WTC11 (cell line): ENCODE measurements around the gene KATNBL1. TPM values are rescaled to one million over a fixed set of nuclear protein-coding genes. Genes with fewer than 3 reads are reported as not detected.

Experiments used
- ATAC-seq: fragments of 200-7000 bp; cut with Tn5 transposase; 2 replicates; pipeline ENCODE4 v1.10.0; 2021; ENCODE audit warnings: mild to moderate bottlenecking, moderate library complexity
- CTCF ChIA-PET: fragments of 300-600 bp; sonication (Branson Sonifier 250); formaldehyde crosslinking; loops from one replicate; lab custom pipeline; 2021; ENCODE audit warnings: antibody characterized with exemption; lab: Charles Lee
- POLR2A ChIA-PET: fragments of 350-600 bp; sonication (Branson Sonifier 250); formaldehyde crosslinking; loops from one replicate; lab custom pipeline; 2021; ENCODE audit warnings: antibody characterized with exemption; lab: Charles Lee
- DNase-seq: peaks from one replicate; pipeline ENCODE4 v3.0.0; 2021; ENCODE audit warnings: low spot score
- H3K27ac Mint-ChIP-seq: 2 replicates; pipeline ENCODE4 v1.8.0; 2021; ENCODE audit warnings: mixed read lengths
- H3K27me3 Mint-ChIP-seq: 2 replicates; pipeline ENCODE4 v1.8.0; 2021; ENCODE audit warnings: low read depth, mild to moderate bottlenecking, moderate library complexity, mixed read lengths
- H3K36me3 Mint-ChIP-seq: 2 replicates; pipeline ENCODE4 v1.8.0; 2021; ENCODE audit warnings: mixed read lengths
- H3K4me1 Mint-ChIP-seq: 2 replicates; pipeline ENCODE4 v1.8.0; 2022; ENCODE audit warnings: mixed read lengths
- H3K4me3 Mint-ChIP-seq: 2 replicates; pipeline ENCODE4 v1.8.0; 2021; ENCODE audit warnings: mild to moderate bottlenecking, moderate library complexity, mixed read lengths
- H3K9me3 Mint-ChIP-seq: 2 replicates; pipeline ENCODE4 v1.8.0; 2021; ENCODE audit warnings: mixed read lengths
- AR ChIP-seq: fragments of 250-450 bp; sonication (Bioruptor Pico); IDR thresholded peaks from 2 replicates; pipeline ENCODE4 v1.9.0; 2021; ENCODE audit warnings: mild to moderate bottlenecking
- ARID4B ChIP-seq: sonication (generic); formaldehyde crosslinking; IDR thresholded peaks from 2 replicates; pipeline ENCODE4 v1.8.0; 2023; ENCODE audit warnings: missing genetic modification reagents, mild to moderate bottlenecking, borderline replicate concordance
- ATF1 ChIP-seq: sonication (generic); formaldehyde crosslinking; IDR thresholded peaks from 2 replicates; pipeline ENCODE4 v1.8.1; 2023; ENCODE audit warnings: mild to moderate bottlenecking, moderate library complexity, missing genetic modification reagents
- CDX4 ChIP-seq: fragments of 250-450 bp; sonication (Bioruptor Pico); IDR thresholded peaks from 2 replicates; pipeline ENCODE4 v1.9.0; 2021; ENCODE audit warnings: moderate library complexity, mild to moderate bottlenecking, inconsistent platforms, borderline replicate concordance
- EMX1 ChIP-seq: fragments of 250-450 bp; sonication (Bioruptor Pico); IDR thresholded peaks from 2 replicates; pipeline ENCODE4 v1.8.0; 2021; ENCODE audit warnings: mild to moderate bottlenecking
- ETV6 ChIP-seq: sonication (generic); formaldehyde crosslinking; IDR thresholded peaks from 2 replicates; pipeline ENCODE4 v1.8.1; 2022; ENCODE audit warnings: mild to moderate bottlenecking, missing genetic modification reagents
- FOXJ3 ChIP-seq: sonication (generic); formaldehyde crosslinking; IDR thresholded peaks from 2 replicates; pipeline ENCODE4 v1.9.0; 2021; ENCODE audit warnings: missing genetic modification reagents, mild to moderate bottlenecking, borderline replicate concordance
- GABPB1 ChIP-seq: sonication (generic); formaldehyde crosslinking; IDR thresholded peaks from 2 replicates; pipeline ENCODE4 v1.8.1; 2023; ENCODE audit warnings: mild to moderate bottlenecking, missing genetic modification reagents
- KAT7 ChIP-seq: sonication (generic); formaldehyde crosslinking; IDR thresholded peaks from 2 replicates; pipeline ENCODE4 v1.8.1; 2023; ENCODE audit warnings: missing genetic modification reagents, mild to moderate bottlenecking, borderline replicate concordance
- NFYB ChIP-seq: sonication (generic); formaldehyde crosslinking; conservative IDR thresholded peaks from 2 replicates; pipeline ENCODE4 v1.8.0; 2022; ENCODE audit warnings: low read depth, missing genetic modification reagents
- RORB ChIP-seq: fragments of 250-450 bp; sonication (Bioruptor Pico); IDR thresholded peaks from 2 replicates; pipeline ENCODE4 v1.9.0; 2021; ENCODE audit warnings: mild to moderate bottlenecking
- TEAD1 ChIP-seq: sonication (generic); formaldehyde crosslinking; IDR thresholded peaks from 2 replicates; pipeline ENCODE4 v1.8.0; 2022; ENCODE audit warnings: mild to moderate bottlenecking, missing genetic modification reagents
- ZNF138 ChIP-seq: sonication (generic); formaldehyde crosslinking; conservative IDR thresholded peaks from 2 replicates; pipeline ENCODE4 v1.8.1; 2022; ENCODE audit warnings: mild to moderate bottlenecking, moderate library complexity, missing genetic modification reagents
- ZNF232 ChIP-seq: sonication (generic); formaldehyde crosslinking; IDR thresholded peaks from 2 replicates; pipeline ENCODE4 v1.8.0; 2022; ENCODE audit warnings: mild to moderate bottlenecking, missing genetic modification reagents
- ZNF416 ChIP-seq: fragments of 250-450 bp; sonication (Bioruptor Pico); IDR thresholded peaks from 2 replicates; pipeline ENCODE4 v1.9.0; 2021; ENCODE audit warnings: mild to moderate bottlenecking, inconsistent platforms
- ZNF423 ChIP-seq: fragments of 250-450 bp; sonication (Bioruptor Pico); IDR thresholded peaks from 2 replicates; pipeline ENCODE4 v2.1.2; 2022; ENCODE audit warnings: mild to moderate bottlenecking, moderate library complexity
- ZNF512 ChIP-seq: sonication (generic); formaldehyde crosslinking; IDR thresholded peaks from 2 replicates; pipeline ENCODE4 v1.8.1; 2022; ENCODE audit warnings: missing genetic modification reagents, borderline replicate concordance
- ZNF532 ChIP-seq: fragments of 250-450 bp; sonication (Bioruptor Pico); IDR thresholded peaks from 2 replicates; pipeline ENCODE4 v1.9.0; 2021; ENCODE audit warnings: mild to moderate bottlenecking, borderline replicate concordance
- total RNA-seq: library from RNA; stranded (reverse); gene quantifications from 3 replicates; pipeline ENCODE4 v1.2.3, GENCODE V29; 2021

The KATNBL1 gene
- total RNA-seq, 1 experiment from 2014 or later, result 45.8 TPM

- H3K27ac Mint-ChIP-seq, result no peak overlapping the region
- no peak for DNase-seq
- ATAC-seq, result no peak
- no peak for TF ChIP-seq ETV6 (CRISPR knock-in tag)
- no peak for TF ChIP-seq ZNF416 (CRISPR knock-in tag)
- no peak for TF ChIP-seq AR (CRISPR knock-in tag)
- no peak for TF ChIP-seq GABPB1 (CRISPR knock-in tag)
- TF ChIP-seq ARID4B (CRISPR knock-in tag), result no peak
- TF ChIP-seq KAT7 (CRISPR knock-in tag), result no peak
- no peak for TF ChIP-seq FOXJ3 (CRISPR knock-in tag)
- no peak for TF ChIP-seq NFYB (CRISPR knock-in tag)
- no peak for TF ChIP-seq ZNF423
- no peak for TF ChIP-seq TEAD1 (CRISPR knock-in tag)
- TF ChIP-seq RORB (CRISPR knock-in tag), result no peak
- TF ChIP-seq ZNF138, result no peak
- no peak for TF ChIP-seq ATF1 (CRISPR knock-in tag)
- no peak for TF ChIP-seq ZNF232 (CRISPR knock-in tag)
- TF ChIP-seq CDX4 (CRISPR knock-in tag), result no peak
- no peak for TF ChIP-seq ZNF512 (CRISPR knock-in tag)
- no peak for TF ChIP-seq ZNF532 (CRISPR knock-in tag)
- TF ChIP-seq EMX1 (CRISPR knock-in tag), result no peak
- CTCF ChIA-PET, result no interaction called here
- POLR2A ChIA-PET, result no interaction called here
- H3K27me3 Mint-ChIP-seq, result no peaks in the 10 kb centered on the region
- H3K4me3 Mint-ChIP-seq, result no peak overlapping the region
- peaks cover 23% of the 10 kb centered on the region for H3K36me3 Mint-ChIP-seq
- peaks cover 6% of the 10 kb centered on the region for H3K4me1 Mint-ChIP-seq
- peaks cover 19% of the 10 kb centered on the region for H3K9me3 Mint-ChIP-seq
Measured at GRCh38 chr15:34203936-34204335, 6.0 kb downstream of the KATNBL1 start.
